ENCODE measurements around the gene DTYMK.
"Not testable (repeated sequence)": the region's sequence is repeated elsewhere in the genome, so short reads cannot be mapped to it uniquely, and the experiment has no call there.

DTYMK gene

GRCh38 chr2:241673797-241674725 is 12.6 kb downstream of the DTYMK start:
- no peak overlapping the region for H3K4me3 ChIP-seq (ENCODE audit: low read length)
- H3K36me3 ChIP-seq (ENCODE audit: insufficient read depth, low read length), result peaks cover 60% of the 10 kb centered on the region
- H3K4me1 ChIP-seq (ENCODE audit: insufficient read depth, low read length), result no peaks in the 10 kb centered on the region
- H3K9me3 ChIP-seq (ENCODE audit: low read length), result no peaks in the 10 kb centered on the region
- no peak overlapping the region for H2AFZ ChIP-seq (ENCODE audit: low read depth, low read length)
- no peaks in the 10 kb centered on the region for H3K27me3 ChIP-seq (ENCODE audit: insufficient read depth, low read length)

- H3K27me3 ChIP-seq (ENCODE audit: insufficient read depth, low read length), result no peaks in the 10 kb centered on the region
- H3K9me3 ChIP-seq (ENCODE audit: low read length), result no peaks in the 10 kb centered on the region
- H3K36me3 ChIP-seq (ENCODE audit: insufficient read depth, low read length), result peaks cover 59% of the 10 kb centered on the region
- H3K4me3 ChIP-seq (ENCODE audit: low read length), result no peak overlapping the region
- H2AFZ ChIP-seq (ENCODE audit: low read depth, low read length), result no peak overlapping the region
- no peaks in the 10 kb centered on the region for H3K4me1 ChIP-seq (ENCODE audit: insufficient read depth, low read length)
These were observed 13.4 kb downstream of the DTYMK start for GRCh38 chr2:241673189-241673663.

GRCh38 chr2:241672243-241673188 is 14.1 kb downstream of the DTYMK start:
- Histone ChIP-seq H3K9me3 (ENCODE audit: low read length) (no peaks in the 10 kb centered on the region), H3K36me3 (ENCODE audit: insufficient read depth, low read length) (peaks cover 63% of the 10 kb centered on the region), H3K4me3 (ENCODE audit: low read length) (no peak overlapping the region), H2AFZ (ENCODE audit: low read depth, low read length) (no peak overlapping the region), H3K4me1 (ENCODE audit: insufficient read depth, low read length) (no peaks in the 10 kb centered on the region), H3K27me3 (ENCODE audit: insufficient read depth, low read length) (no peaks in the 10 kb centered on the region)

GRCh38 chr2:241671457-241672240 is 15.0 kb downstream of the DTYMK start:
- no peak overlapping the region for H2AFZ ChIP-seq (ENCODE audit: low read depth, low read length)
- H3K4me3 ChIP-seq (ENCODE audit: low read length), result no peak overlapping the region
- H3K36me3 ChIP-seq (ENCODE audit: insufficient read depth, low read length), result peaks cover 59% of the 10 kb centered on the region
- no peaks in the 10 kb centered on the region for H3K9me3 ChIP-seq (ENCODE audit: low read length)
- H3K27me3 ChIP-seq (ENCODE audit: insufficient read depth, low read length), result no peaks in the 10 kb centered on the region
- H3K4me1 ChIP-seq (ENCODE audit: insufficient read depth, low read length), result peaks cover 5% of the 10 kb centered on the region

GRCh38 chr2:241670333-241671110 is 16.1 kb downstream of the DTYMK start:
- Histone ChIP-seq H3K36me3 (ENCODE audit: insufficient read depth, low read length) (peaks cover 48% of the 10 kb centered on the region), H3K4me3 (ENCODE audit: low read length) (no peak overlapping the region), H3K4me1 (ENCODE audit: insufficient read depth, low read length) (peaks cover 16% of the 10 kb centered on the region)

GRCh38 chr2:241668839-241669238 is 17.8 kb downstream of the DTYMK start:
- no peak overlapping the region for H3K4me3 ChIP-seq (ENCODE audit: low read length)
- no peaks in the 10 kb centered on the region for H3K27me3 ChIP-seq (ENCODE audit: insufficient read depth, low read length)
- no peaks in the 10 kb centered on the region for H3K9me3 ChIP-seq (ENCODE audit: low read length)
- H2AFZ ChIP-seq (ENCODE audit: low read depth, low read length), result no peak overlapping the region
- H3K36me3 ChIP-seq (ENCODE audit: insufficient read depth, low read length), result peaks cover 47% of the 10 kb centered on the region
- peaks cover 21% of the 10 kb centered on the region for H3K4me1 ChIP-seq (ENCODE audit: insufficient read depth, low read length)

More at GRCh38 chr2:241670333-241671110, 16.1 kb downstream of the DTYMK start:
- Histone ChIP-seq H3K9me3 (ENCODE audit: low read length) (no peaks in the 10 kb centered on the region), H3K27me3 (ENCODE audit: insufficient read depth, low read length) (no peaks in the 10 kb centered on the region), H2AFZ (ENCODE audit: low read depth, low read length) (no peak overlapping the region)

- Histone ChIP-seq H3K36me3 (ENCODE audit: insufficient read depth, low read length) (peaks cover 47% of the 10 kb centered on the region), H2AFZ (ENCODE audit: low read depth, low read length) (no peak overlapping the region), H3K4me3 (ENCODE audit: low read length) (no peak overlapping the region), H3K9me3 (ENCODE audit: low read length) (no peaks in the 10 kb centered on the region), H3K4me1 (ENCODE audit: insufficient read depth, low read length) (peaks cover 21% of the 10 kb centered on the region), H3K27me3 (ENCODE audit: insufficient read depth, low read length) (no peaks in the 10 kb centered on the region)
These were observed 18.3 kb downstream of the DTYMK start for GRCh38 chr2:241668354-241668753.

- H3K9me3 ChIP-seq (ENCODE audit: low read length), result no peaks in the 10 kb centered on the region
- H3K36me3 ChIP-seq (ENCODE audit: insufficient read depth, low read length), result peaks cover 52% of the 10 kb centered on the region
- no peak overlapping the region for H2AFZ ChIP-seq (ENCODE audit: low read depth, low read length)
- H3K4me3 ChIP-seq (ENCODE audit: low read length), result no peak overlapping the region
- peaks cover 21% of the 10 kb centered on the region for H3K4me1 ChIP-seq (ENCODE audit: insufficient read depth, low read length)
- no peaks in the 10 kb centered on the region for H3K27me3 ChIP-seq (ENCODE audit: insufficient read depth, low read length)
These were observed 19.8 kb downstream of the DTYMK start for GRCh38 chr2:241666627-241667400.

- Histone ChIP-seq H3K4me1 (ENCODE audit: insufficient read depth, low read length) (peaks cover 21% of the 10 kb centered on the region), H3K9me3 (ENCODE audit: low read length) (no peaks in the 10 kb centered on the region), H3K27me3 (ENCODE audit: insufficient read depth, low read length) (no peaks in the 10 kb centered on the region), H2AFZ (ENCODE audit: low read depth, low read length) (no peak overlapping the region), H3K4me3 (ENCODE audit: low read length) (no peak overlapping the region), H3K36me3 (ENCODE audit: insufficient read depth, low read length) (peaks cover 47% of the 10 kb centered on the region)
These were observed 20.7 kb downstream of the DTYMK start for GRCh38 chr2:241665731-241666440.

GRCh38 chr2:241662731-241663130 is 23.9 kb downstream of the DTYMK start:
- peaks cover 34% of the 10 kb centered on the region for H3K36me3 ChIP-seq (ENCODE audit: insufficient read depth, low read length)
- not testable (repeated sequence) for H3K9me3 ChIP-seq (ENCODE audit: low read length); H2AFZ ChIP-seq (ENCODE audit: low read depth, low read length); H3K27me3 ChIP-seq (ENCODE audit: insufficient read depth, low read length); H3K4me3 ChIP-seq (ENCODE audit: low read length)
- peaks cover 21% of the 10 kb centered on the region for H3K4me1 ChIP-seq (ENCODE audit: insufficient read depth, low read length)

GRCh38 chr2:241660593-241661213 is 25.9 kb downstream of the DTYMK start:
- H3K4me3 ChIP-seq (ENCODE audit: low read length), result no peak overlapping the region
- H3K36me3 ChIP-seq (ENCODE audit: insufficient read depth, low read length), result peaks cover 39% of the 10 kb centered on the region
- no peaks in the 10 kb centered on the region for H3K27me3 ChIP-seq (ENCODE audit: insufficient read depth, low read length)
- no peak overlapping the region for H2AFZ ChIP-seq (ENCODE audit: low read depth, low read length)
- H3K4me1 ChIP-seq (ENCODE audit: insufficient read depth, low read length), result peaks cover 7% of the 10 kb centered on the region
- H3K9me3 ChIP-seq (ENCODE audit: low read length), result no peaks in the 10 kb centered on the region

Measured in neuron (in vitro differentiated cells).